HG03378 (cell line): Measurements from ENCODE around the gene ESRRB.

ENCODE experiments used
- ATAC-seq: cut with Tn5 transposase; IDR thresholded peaks from one replicate; pipeline ENCODE4 v1.9.1; 2021; ENCODE audit warnings: mild to moderate bottlenecking, moderate library complexity; ENCODE audit not compliant: unreplicated experiment

Gene ESRRB

DNA sequence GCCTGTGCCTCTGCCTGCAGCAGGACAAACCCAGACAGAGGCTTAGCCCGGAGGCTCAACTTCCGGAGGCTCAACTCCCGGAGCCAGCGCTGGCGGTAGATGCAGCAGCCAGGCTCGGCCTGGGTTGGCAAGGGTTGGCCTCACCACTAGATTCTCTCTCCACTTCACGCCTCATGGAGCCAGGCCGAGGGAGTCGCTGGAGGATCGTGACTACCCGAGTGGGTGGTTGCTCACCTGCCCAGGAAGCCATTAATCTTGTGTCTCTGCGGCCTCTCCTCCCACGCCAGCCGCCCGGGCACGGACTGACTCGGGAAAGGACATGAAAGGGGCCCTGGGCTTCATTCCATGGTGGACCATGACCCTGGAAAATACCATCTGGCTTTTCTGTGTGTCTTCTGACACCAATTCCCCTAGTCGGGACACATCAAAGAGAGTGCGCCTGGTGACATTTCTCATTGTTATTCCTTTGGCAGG lies 20.8 kb downstream of the ESRRB start:
- ATAC-seq = no peak

DNA sequence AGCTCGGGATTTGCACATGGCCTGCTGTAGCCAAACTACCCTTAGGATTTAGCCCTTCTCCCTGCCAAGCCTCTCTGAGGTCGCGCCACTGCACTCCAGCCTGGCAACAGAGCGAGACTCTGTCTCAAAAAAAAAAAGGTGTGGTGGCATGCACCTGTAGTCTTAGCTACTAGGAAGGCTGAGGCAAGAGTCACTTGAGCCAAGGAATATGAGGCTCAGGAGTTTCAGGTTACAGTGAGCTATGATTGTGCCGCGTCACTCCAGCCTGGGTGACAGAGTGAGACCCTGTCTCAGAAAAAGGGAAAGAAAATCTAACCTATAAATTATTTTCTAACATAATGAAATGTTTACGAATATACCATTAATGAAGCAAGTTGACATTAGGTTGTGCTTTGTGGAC lies 29.7 kb downstream of the ESRRB start:
- no peak for ATAC-seq

DNA sequence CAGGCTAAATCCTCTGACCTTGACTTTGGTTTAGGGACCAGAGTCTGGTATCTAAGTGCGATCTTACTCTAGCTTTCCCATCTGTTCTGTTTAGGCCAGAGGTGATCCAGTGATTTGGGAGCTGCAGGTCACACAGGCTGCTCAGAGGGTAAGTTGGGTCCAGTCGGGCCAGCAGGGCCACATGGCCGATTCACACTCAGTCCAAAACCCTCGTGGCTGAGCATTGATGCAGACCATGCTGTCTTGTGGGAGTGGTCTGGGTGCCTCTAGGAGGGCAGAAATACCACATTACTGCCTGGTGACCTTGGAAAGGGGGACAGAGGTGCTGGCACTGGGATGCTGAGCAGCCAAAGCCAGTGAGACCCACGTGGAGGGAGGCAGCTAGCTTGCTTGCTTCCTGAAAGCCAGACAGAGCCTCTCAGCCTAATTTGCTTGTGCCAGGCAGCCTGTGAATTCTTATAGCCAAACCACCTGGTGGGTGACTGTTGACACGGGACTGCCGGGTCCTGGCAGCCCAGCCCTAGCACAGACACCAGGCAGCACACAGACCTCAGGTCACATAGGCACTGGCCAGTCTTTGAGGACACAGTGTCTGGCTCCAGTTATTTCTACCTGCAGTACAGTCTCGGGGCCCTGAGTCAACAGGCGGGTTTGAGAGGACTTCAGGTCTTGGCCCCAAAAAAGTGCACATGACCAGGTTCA lies 31.7 kb downstream of the ESRRB start:
- ATAC-seq = no peak

DNA sequence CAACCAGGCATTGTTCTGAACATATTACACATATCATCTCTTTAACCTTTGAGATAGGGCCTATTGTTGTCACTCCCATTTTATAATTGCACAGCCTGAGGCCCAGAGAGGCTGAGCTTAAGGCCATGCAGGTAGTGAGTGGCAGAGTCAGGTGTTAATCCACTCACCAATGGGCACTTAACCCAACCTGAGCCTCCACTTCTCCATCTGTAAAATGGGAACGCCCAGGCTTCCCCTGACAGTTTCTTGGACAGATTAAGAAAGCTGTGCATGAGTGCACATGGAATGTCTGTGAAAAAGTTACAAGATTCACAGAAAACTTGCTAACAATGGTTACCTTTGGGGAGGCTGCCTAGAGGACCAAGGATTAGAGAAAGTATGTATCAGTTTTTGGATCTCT lies 32.9 kb downstream of the ESRRB start:
- ATAC-seq = no peak

DNA sequence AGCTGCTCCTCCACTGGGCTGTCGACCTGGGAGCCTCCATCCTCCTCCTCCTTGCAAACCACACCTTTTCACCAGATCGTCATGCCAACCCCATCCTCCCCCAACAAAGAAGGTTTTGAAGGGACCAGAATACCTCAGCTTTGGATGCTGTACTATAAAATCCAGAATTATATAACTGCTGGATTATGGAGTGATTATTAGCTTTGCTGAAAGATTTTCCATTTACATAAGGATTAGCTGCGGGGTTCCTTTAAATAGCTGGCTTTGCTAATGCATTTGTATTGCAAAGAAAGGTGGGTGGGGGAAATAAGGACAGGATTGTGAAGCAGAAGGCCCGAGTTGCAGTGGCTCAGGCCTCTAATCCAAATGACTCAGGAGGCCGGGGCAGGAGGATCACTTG lies 36.6 kb downstream of the ESRRB start:
- no peak for ATAC-seq

DNA sequence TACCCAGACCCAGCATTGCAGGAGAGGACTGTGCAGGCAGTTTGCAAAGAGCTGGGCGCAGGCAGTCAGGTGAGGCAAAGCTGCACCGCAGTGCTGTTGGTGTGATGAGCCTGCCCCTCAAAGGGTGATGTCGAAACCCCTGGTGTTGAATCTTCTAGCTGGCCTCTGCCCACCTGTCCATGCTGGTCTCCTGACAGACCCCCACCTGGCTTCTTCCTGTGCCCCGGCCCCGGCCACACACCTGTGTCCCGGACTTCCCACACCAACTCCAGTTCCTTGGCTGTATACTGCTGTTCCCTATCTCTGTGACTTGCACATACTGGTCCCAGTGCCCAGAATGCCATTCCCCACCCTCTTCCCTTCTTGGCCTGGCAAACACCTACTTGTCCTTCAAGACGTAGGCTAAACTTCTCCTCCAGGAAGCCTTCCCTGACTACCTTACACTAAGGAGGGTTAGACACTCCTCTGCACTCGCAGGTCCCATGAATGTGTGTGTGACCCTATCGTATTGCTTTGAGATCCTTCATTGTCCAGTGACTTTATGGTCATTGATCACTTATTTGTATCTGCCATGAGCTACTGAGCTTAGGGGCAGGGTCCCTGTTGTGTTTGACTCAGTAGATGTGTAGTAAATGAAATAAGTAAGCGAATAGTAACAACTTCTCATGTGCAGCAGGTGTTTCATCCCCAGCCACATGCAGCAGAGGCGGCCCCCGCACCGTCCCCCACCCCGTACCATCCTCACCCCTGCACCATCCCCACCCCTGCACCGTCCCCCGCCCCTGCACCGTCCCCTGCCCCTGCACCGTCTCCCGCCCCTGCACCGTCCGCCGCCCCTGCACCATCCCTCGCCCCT lies 37.4 kb downstream of the ESRRB start:
- no peak for ATAC-seq

DNA sequence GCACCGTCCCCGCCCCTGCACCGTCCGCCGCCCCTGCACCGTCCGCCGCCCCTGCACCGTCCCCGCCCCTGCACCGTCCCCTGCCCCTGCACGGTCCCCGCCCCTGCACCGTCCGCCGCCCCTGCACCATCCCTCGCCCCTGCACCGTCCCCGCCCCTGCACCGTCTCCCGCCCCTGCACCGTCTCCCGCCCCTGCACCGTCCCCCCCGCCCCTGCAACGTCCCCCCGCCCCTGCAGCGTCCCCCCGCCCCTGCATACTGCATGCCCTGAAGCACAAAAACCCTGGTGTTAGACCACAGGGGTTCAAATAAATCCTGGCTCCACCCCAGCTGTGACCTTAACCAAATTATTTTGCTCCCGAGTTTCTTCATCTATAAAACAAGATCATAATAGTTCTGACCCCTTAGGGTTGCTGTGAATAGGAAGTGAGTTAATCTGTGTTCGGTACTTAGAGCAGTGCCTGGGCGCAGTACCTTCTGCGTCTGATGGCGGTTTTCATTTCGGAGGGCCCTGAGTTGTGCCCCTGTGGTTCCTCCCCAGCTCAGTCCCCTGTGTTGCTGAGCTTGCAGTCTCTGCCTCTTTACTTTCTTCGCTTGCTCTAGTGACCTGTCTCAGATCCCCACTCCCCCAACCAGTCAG lies 38.1 kb downstream of the ESRRB start:
- no peak for ATAC-seq

DNA sequence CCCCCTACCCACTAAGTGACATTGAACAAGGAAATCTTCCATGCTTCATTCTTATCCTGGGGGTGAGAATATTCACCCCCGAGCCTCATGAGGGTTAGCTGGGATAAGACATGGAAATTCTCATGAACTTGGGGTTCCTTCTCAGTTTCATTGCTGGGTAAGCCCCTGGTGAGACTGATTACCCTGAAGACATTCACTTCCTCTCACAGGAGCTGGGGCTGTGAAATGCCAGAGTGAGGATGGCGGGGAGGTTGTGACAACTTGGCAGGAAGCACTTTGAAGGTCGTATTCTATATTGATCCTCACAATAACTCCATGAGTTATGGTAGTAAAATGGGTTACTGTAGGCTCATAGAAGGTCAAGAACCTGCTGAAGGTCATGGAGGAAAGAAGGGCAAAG lies 43.5 kb downstream of the ESRRB start:
- no peak for ATAC-seq

DNA sequence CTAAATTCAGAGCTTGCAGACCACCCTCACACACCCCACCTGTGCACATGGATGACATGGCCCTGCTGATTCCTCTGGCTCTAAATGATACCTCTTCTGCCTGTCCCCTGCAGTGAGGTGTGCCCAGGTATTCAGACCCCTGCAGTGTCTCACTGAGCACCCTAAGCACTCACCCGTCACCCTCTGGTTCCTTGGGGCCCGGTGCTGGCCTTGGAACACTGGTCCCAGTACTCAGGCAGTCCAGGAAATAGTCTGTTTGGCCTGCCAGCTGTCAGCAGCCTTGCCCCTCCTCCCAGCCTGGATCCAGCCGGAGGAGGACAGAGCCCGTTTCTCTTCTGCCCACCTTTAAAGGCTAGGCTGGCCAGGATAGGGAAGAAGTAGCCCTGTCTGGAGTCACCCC lies 44.9 kb downstream of the ESRRB start:
- ATAC-seq = no peak

DNA sequence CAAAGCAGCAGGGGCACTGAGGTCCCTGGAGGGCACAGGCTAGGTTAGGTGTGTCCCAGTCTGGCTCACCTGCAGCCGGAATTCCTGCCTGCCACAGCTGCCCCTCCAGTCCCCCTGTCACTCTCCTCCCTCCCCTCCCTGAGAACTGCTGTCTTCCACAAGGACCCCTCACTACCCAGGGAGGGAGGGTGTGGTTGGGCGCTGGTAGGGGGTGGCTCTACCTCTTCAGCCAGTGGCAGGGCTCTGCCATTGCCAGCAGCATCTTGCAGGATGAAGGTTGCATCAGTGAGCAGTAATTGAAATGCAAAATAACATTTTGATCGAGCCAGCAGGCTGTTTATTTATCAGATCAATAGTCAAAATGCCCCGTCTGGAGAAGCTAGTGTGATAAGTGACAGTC lies 45.7 kb downstream of the ESRRB start:
- no peak for ATAC-seq

DNA sequence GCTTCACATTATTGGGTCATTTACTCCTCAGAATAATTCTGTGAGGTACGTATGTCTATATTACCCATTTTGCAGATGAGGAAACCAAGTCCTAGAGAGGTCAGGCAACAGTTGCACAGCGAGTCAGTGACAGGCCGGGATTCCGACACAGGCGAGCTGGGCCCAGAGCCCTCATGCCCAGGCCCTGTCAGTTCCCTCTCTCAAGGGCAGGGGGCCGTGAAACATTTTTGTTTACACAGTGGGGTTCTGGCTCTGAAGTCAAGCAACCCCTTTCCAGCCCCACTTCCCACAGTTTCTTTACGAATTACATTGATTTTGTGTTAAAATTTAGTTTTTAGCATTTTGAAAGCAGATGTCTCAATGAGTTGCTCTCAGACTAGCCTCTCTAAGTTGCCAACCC lies 46.7 kb downstream of the ESRRB start:
- ATAC-seq = no peak

DNA sequence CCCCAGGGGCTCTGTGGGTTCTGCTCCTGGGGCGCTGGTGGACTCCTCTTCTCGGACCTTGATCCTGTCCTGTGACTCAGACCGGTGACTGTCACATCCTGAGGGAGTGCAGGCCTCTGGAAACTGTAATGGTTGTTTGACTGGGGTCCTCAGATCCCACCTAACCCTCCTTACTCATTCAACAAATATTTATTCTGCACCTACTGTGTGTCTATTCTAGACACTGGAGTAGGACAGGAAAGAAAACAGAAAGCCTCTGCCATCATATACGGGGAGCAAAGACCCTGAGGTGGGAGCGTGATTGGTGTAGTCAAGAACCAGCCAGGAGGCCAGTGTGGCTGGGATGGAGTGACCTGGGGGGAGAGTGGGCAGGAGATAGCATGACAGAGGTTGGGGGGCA lies 47.6 kb downstream of the ESRRB start:
- no peak for ATAC-seq

DNA sequence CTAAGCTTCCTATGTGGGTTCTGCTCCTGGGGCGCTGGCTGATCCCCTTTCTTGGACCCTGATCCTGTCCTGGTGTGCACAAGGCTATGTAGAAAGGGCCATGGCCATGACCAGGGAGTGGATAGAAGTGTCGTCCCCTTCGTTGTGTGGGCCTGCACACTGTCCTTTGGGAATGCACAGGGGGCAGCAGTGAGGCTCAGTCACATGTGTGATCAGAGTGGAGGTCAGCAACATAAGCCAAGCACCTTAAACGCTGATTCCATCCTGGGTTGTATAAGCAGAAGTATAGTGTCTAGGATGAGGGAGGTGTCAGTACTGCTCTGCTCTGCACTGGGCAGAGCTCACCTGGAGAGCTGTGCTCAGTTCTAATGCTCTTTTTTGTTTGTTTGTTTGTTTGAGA lies 48.4 kb downstream of the ESRRB start:
- ATAC-seq = no peak

DNA sequence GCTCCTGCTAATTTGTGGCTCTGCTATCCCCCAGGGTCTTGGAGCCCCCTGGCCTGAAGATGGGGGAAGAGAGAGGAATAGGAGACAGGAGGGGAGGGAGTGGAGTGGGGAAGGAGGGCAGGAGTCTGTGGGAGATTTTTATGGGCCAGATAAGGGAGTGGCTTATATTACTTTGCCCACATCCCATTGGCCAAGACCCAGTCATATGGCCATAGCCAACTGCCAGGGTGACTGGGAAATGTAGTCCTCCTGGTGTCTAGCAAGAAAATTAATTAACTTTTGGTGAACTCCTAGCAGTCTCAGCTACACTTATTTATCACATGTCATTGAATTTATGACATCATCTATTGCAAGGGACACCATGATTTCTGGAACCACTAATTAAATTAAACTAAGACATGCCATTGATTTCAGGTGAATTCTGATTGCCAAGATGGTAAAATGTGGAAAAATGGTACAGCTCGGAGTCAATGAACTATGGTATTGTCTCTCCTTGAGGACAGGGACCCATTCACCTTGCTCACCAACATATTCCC lies 50.3 kb downstream of the ESRRB start:
- no peak for ATAC-seq

DNA sequence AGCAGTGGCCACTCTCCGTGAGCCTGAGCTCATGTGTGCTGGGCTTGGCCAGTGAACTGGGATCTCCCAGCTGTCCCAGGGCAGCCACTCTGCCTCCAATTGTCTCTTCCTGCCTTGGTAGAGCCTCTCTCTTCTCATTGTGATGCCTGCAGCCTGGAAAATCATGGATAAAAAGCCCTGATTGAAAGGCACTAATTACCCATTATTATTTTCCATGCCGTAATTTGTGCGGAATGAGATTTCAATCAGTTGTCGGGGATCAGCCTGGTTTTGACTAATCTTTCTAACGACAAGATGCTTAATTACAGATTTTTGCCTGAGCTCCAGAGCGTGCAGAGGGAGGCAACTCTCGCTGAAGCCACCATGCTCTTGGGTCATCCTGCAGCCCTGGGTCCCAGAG lies 52.7 kb downstream of the ESRRB start:
- no peak for ATAC-seq

DNA sequence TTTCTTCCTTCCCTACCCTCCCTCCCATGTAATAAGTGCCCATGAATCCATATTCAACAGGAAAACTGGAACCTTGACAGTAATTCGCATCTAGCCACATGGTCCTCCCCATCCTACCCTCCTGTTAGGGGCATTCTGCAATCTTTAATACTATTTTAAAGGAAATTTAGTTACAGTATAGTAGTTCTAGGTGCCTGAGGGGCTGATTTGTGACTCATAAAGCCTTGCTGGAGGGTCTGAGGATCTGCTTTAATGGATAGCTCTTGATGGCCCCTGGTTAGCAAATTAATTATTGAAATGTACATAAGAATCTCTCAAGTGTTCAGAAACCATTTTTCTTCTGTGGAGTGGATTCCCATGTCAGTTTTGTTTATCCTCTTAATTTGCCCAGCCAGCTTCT lies 54.1 kb downstream of the ESRRB start:
- no peak for ATAC-seq

DNA sequence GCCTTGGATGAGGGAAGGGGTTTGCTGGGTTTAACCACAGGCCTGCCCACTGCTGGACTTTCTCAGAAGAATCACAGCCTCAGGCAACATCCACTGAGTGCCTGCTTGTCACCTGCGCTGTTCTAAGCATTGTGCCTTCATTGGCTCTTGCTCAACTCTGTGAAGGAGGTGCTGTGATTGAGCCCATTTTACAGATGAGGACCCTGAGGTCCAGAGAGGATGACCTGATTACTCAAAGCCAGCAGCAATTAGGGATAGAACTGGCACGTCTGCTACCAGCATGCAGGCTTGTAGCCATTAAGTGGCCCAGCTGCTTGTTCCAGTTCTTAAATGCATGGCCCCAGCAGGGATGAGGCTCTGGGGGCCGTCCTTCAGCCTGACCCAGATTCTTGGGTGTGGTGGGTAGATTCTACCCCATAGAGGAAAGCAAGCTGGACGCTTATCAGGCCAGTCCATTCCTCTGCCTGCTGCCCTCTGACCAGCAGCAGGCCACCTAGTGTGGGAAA lies 54.6 kb downstream of the ESRRB start:
- no peak for ATAC-seq

DNA sequence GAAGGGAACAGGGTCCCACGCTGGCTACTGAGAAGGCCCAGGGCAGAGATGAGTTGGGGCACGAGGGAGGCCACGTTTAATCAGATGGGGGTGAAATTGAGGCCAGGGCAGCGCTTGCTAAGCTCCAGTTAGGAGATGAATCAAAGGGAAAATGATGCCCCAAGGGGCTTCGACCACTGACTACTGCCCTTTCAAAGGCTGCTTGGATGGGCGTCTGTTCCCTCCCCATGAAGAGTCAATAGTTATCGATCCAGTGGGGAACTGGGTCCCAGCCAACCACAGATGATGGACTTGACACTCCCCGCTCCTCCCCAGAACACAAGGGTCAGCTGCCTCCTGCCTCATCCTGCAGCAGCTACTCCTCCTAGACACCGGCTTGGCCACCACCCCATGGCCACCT lies 55.6 kb downstream of the ESRRB start:
- no peak for ATAC-seq

DNA sequence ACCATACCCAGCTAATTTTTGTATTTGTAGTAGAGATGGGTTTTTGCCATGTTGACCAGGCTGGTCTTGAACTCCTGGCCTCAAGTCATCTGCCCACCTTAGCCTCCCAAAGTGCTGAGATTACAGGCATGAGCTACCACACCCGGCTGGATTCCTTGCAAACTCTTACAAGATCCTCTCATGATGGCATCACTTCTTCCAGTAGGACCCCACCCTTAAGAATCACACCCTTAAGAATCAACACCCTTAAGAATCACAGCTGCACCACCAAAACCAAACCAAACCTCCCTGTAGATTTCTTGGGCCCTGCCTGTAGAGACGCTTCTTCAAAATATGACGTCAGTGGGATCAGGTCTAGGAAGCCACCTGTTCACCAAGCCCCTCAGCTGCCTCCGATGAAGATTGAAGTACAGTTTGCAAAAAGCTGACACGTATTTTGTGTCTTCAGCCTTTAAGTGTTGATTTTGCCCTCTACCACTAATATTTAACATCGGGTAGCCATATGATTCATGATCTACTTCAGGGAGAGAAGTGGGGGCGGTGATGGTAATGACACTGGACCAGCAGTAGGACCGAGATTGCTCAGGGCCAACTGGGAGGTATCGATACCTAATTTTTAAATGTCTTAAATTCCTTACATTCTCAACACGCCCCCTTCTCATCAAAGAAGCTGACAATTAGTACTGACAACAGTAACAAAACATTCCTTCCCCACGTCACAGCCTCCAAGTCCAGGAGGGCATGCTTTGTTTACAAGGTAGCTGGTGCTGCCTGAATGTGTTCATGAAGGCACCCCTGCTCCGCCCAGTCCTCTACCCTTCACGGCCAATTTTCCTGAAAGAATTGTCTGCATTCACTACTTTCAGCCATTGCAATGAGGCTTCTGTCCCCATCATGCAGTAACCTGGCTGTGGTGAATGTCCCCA lies 57.2 kb downstream of the ESRRB start:
- no peak for ATAC-seq

DNA sequence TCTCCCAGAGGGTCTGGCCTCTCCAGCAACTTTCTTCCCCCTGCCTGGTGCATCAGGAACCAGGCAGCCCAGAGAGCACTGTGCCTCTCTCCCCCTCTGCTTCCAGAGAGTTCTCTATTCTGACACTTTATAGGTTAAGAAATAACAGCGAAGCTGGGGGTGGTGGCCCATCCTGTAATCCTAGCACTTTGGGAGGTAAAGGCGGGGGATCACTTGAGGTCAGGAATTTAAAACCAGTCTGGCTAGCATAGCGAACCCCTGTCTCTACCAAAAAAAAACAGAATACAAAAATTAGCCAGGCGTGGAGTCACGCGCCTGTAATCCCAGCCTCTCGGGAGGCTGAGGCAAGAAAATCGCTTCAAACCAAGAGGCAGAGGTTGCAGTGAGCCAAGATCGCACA lies 58.3 kb downstream of the ESRRB start:
- no peak for ATAC-seq
